Neural cell (in vitro differentiated cells): Measurements from ENCODE around the gene NNT. TPM values are rescaled to one million over a fixed set of nuclear protein-coding genes. Genes with fewer than 3 reads are reported as not detected.

Experiments
- H2AFZ ChIP-seq: fragments of 200-600, 300-800 bp; sonication (generic), shearing (Covaris generic); 2 replicates; pipeline ENCODE4 v1.6.0; 2014; ENCODE audit warnings: low read depth, mild to moderate bottlenecking, antibody characterized with exemption, low read length, moderate library complexity
- H3F3A ChIP-seq: fragments of 200-600 bp; shearing (Covaris generic); 2 replicates; pipeline ENCODE4 v1.6.1; 2016; ENCODE audit warnings: mild to moderate bottlenecking, moderate library complexity, mixed read lengths, antibody characterized with exemption, low read length; ENCODE audit not compliant: insufficient read depth, poor library complexity, severe bottlenecking
- H3K27ac ChIP-seq: fragments of 200-600, 300-800 bp; sonication (generic), shearing (Covaris generic); 2 replicates; pipeline ENCODE4 v1.5.1; 2014; ENCODE audit warnings: mild to moderate bottlenecking, low read length, moderate library complexity
- H3K27me3 ChIP-seq: fragments of 300-800, 200-600 bp; sonication (generic), shearing (Covaris generic); 2 replicates; pipeline ENCODE4 v1.6.0; 2014; ENCODE audit warnings: mild to moderate bottlenecking, low read depth, low read length, moderate library complexity; ENCODE audit not compliant: insufficient read depth
- H3K36me3 ChIP-seq: fragments of 300-800, 200-600 bp; sonication (generic), shearing (Covaris generic); 2 replicates; pipeline ENCODE4 v1.5.1; 2014; ENCODE audit warnings: mild to moderate bottlenecking, antibody characterized with exemption, low read length, moderate library complexity; ENCODE audit not compliant: insufficient read depth
- H3K4me2 ChIP-seq: fragments of 300-800, 200-600 bp; sonication (generic), shearing (Covaris generic); 2 replicates; pipeline ENCODE4 v1.6.0; 2014; ENCODE audit warnings: mild to moderate bottlenecking, low read length
- H3K4me3 ChIP-seq: fragments of 300-800, 200-600 bp; sonication (generic), shearing (Covaris generic); 2 replicates; pipeline ENCODE4 v1.5.1; 2014; ENCODE audit warnings: mild to moderate bottlenecking, low read length, moderate library complexity
- H3K79me2 ChIP-seq: fragments of 200-600 bp; shearing (Covaris generic); replicated peaks from 2 replicates; pipeline ENCODE4 v1.6.0; 2014; ENCODE audit warnings: mild to moderate bottlenecking, low read length, moderate library complexity; ENCODE audit not compliant: insufficient read depth
- H3K9ac ChIP-seq: fragments of 300-800, 200-600 bp; sonication (generic), shearing (Covaris generic); 2 replicates; pipeline ENCODE4 v1.6.1; 2016; ENCODE audit warnings: mild to moderate bottlenecking, low read length, mixed read lengths
- H3K9me2 ChIP-seq: fragments of 200-600 bp; shearing (Covaris generic); 2 replicates; pipeline ENCODE4 v1.6.1; 2016; ENCODE audit warnings: mild to moderate bottlenecking, low read length, mixed read lengths; ENCODE audit not compliant: insufficient read depth
- H3K9me3 ChIP-seq: fragments of 200-600, 300-800 bp; sonication (generic), shearing (Covaris generic); 2 replicates; pipeline ENCODE4 v1.6.1; 2016; ENCODE audit warnings: mild to moderate bottlenecking, mixed run types, low read length, moderate library complexity, mixed read lengths
- H4K20me1 ChIP-seq: fragments of 200-600 bp; shearing (Covaris generic); 2 replicates; pipeline ENCODE4 v1.6.1; 2016; ENCODE audit warnings: mild to moderate bottlenecking, mixed run types; ENCODE audit not compliant: insufficient read depth
- EP300 ChIP-seq: fragments of 450-650 bp; conservative IDR thresholded peaks from 2 replicates; pipeline ENCODE4 v1.6.1; 2014; ENCODE audit warnings: antibody characterized with exemption, mild to moderate bottlenecking, moderate library complexity; ENCODE audit not compliant: poor library complexity, severe bottlenecking
- EZH2 ChIP-seq: fragments of 200-600, 300-800 bp; shearing (Covaris generic), sonication (generic); IDR thresholded peaks from 2 replicates; pipeline ENCODE4 v1.6.1; 2014; ENCODE audit warnings: antibody characterized with exemption, low read length, borderline replicate concordance, mild to moderate bottlenecking; ENCODE audit not compliant: insufficient read depth, poor library complexity, severe bottlenecking
- MXI1 ChIP-seq: fragments of 450-650 bp; conservative IDR thresholded peaks from 2 replicates; pipeline ENCODE4 v1.6.1; 2014; ENCODE audit warnings: antibody characterized with exemption, mild to moderate bottlenecking; ENCODE audit not compliant: poor library complexity, severe bottlenecking
- POLR2AphosphoS5 ChIP-seq: IDR thresholded peaks from 2 replicates; pipeline ENCODE4 v1.6.1; 2012
- RAD21 ChIP-seq: fragments of 450-650 bp; conservative IDR thresholded peaks from 2 replicates; pipeline ENCODE4 v1.6.1; 2014; ENCODE audit warnings: antibody characterized with exemption, mild to moderate bottlenecking, moderate library complexity
- SMC3 ChIP-seq: fragments of 450-650 bp; conservative IDR thresholded peaks from 2 replicates; pipeline ENCODE4 v1.6.1; 2014; ENCODE audit warnings: antibody characterized with exemption, mild to moderate bottlenecking, moderate library complexity; ENCODE audit not compliant: poor library complexity
- TAF1 ChIP-seq: IDR thresholded peaks from 2 replicates; pipeline ENCODE4 v1.6.1; 2012; ENCODE audit warnings: low read depth
- polyA plus RNA-seq: library from polyadenylated mRNA; depleted of rRNA; stranded (reverse); fragments of >200 nt; gene quantifications from 2 replicates; pipeline ENCODE4 v1.2.3, GENCODE V29; 2014
- TF ChIP-seq, protein P1 (sequence below): fragments of 450-650 bp; IDR thresholded peaks from 2 replicates; pipeline ENCODE4 v1.5.1; 2014; ENCODE audit warnings: antibody characterized with exemption, mild to moderate bottlenecking, moderate library complexity; ENCODE audit not compliant: poor library complexity, severe bottlenecking
- TF ChIP-seq, protein P2 (sequence below): IDR thresholded peaks from 2 replicates; pipeline ENCODE4 v1.6.1; 2012; ENCODE audit warnings: borderline replicate concordance

NNT gene
- polyA plus RNA-seq, 1 donor from 2014 or later, result 120 TPM

GRCh38 chr5:43588842-43589241, 14.1 kb upstream of the NNT start:
- TF ChIP-seq, protein P1, sequence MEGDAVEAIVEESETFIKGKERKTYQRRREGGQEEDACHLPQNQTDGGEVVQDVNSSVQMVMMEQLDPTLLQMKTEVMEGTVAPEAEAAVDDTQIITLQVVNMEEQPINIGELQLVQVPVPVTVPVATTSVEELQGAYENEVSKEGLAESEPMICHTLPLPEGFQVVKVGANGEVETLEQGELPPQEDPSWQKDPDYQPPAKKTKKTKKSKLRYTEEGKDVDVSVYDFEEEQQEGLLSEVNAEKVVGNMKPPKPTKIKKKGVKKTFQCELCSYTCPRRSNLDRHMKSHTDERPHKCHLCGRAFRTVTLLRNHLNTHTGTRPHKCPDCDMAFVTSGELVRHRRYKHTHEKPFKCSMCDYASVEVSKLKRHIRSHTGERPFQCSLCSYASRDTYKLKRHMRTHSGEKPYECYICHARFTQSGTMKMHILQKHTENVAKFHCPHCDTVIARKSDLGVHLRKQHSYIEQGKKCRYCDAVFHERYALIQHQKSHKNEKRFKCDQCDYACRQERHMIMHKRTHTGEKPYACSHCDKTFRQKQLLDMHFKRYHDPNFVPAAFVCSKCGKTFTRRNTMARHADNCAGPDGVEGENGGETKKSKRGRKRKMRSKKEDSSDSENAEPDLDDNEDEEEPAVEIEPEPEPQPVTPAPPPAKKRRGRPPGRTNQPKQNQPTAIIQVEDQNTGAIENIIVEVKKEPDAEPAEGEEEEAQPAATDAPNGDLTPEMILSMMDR, result no peak
- no peak for TF ChIP-seq EP300
- no peak for TF ChIP-seq SMC3
- TF ChIP-seq POLR2AphosphoS5, result no peak
- TF ChIP-seq RAD21, result no peak
- no peak for TF ChIP-seq MXI1
- TF ChIP-seq EZH2, result no peak
- TF ChIP-seq, protein P2, sequence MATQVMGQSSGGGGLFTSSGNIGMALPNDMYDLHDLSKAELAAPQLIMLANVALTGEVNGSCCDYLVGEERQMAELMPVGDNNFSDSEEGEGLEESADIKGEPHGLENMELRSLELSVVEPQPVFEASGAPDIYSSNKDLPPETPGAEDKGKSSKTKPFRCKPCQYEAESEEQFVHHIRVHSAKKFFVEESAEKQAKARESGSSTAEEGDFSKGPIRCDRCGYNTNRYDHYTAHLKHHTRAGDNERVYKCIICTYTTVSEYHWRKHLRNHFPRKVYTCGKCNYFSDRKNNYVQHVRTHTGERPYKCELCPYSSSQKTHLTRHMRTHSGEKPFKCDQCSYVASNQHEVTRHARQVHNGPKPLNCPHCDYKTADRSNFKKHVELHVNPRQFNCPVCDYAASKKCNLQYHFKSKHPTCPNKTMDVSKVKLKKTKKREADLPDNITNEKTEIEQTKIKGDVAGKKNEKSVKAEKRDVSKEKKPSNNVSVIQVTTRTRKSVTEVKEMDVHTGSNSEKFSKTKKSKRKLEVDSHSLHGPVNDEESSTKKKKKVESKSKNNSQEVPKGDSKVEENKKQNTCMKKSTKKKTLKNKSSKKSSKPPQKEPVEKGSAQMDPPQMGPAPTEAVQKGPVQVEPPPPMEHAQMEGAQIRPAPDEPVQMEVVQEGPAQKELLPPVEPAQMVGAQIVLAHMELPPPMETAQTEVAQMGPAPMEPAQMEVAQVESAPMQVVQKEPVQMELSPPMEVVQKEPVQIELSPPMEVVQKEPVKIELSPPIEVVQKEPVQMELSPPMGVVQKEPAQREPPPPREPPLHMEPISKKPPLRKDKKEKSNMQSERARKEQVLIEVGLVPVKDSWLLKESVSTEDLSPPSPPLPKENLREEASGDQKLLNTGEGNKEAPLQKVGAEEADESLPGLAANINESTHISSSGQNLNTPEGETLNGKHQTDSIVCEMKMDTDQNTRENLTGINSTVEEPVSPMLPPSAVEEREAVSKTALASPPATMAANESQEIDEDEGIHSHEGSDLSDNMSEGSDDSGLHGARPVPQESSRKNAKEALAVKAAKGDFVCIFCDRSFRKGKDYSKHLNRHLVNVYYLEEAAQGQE, result no peak
- Histone ChIP-seq H3F3A (no peaks in the 10 kb centered on the region), H2AFZ (no peak overlapping the region), H3K36me3 (no peaks in the 10 kb centered on the region), H4K20me1 (no peaks in the 10 kb centered on the region), H3K4me2 (no peak overlapping the region), H3K9me3 (no peaks in the 10 kb centered on the region), H3K9ac (no peak overlapping the region), H3K27ac (no peak overlapping the region), H3K4me3 (no peak overlapping the region), H3K79me2 (no peaks in the 10 kb centered on the region), H3K27me3 (no peaks in the 10 kb centered on the region), H3K9me2 (no peaks in the 10 kb centered on the region)

GRCh38 chr5:43589310-43589709, 13.7 kb upstream of the NNT start:
- Histone ChIP-seq H2AFZ (no peak overlapping the region), H3K4me3 (no peak overlapping the region), H3K36me3 (no peaks in the 10 kb centered on the region), H4K20me1 (no peaks in the 10 kb centered on the region), H3K9ac (no peak overlapping the region), H3F3A (no peaks in the 10 kb centered on the region), H3K27me3 (no peaks in the 10 kb centered on the region), H3K9me3 (no peaks in the 10 kb centered on the region), H3K79me2 (no peaks in the 10 kb centered on the region), H3K9me2 (no peaks in the 10 kb centered on the region), H3K4me2 (no peak overlapping the region), H3K27ac (no peak overlapping the region)
- TF ChIP-seq SMC3 (no peak), TAF1 (no peak), POLR2AphosphoS5 (no peak)
- TF ChIP-seq, protein P2, result no peak
